ENCODE data around the gene PLEKHN1. TPM values are rescaled to one million over a fixed set of nuclear protein-coding genes. Genes with fewer than 3 reads are reported as not detected.

PLEKHN1 gene
- total RNA-seq, 2 experiments from 2014 or later, result not detected

- ChIA-PET POLR2A (no interaction called here), CTCF (ENCODE audit: unreplicated experiment) (no interaction called here)
- Histone ChIP-seq H3K4me2 (ENCODE audit: low read length) (no peak overlapping the region), H4K20me1 (ENCODE audit: insufficient read depth, low read length) (no peaks in the 10 kb centered on the region; the same call in 1 of the 2 replicates), H3K79me2 (ENCODE audit: insufficient read depth, low read depth, low read length) (no peaks in the 10 kb centered on the region), H3K36me3 (ENCODE audit: insufficient read depth, low read length) (no peaks in the 10 kb centered on the region), H3K4me3 (ENCODE audit: low read depth, low read length, poor library complexity, severe bottlenecking) (no peak overlapping the region), H3K9me2 (ENCODE audit: insufficient read depth, low read length) (no peaks in the 10 kb centered on the region), H3K4me1 (ENCODE audit: insufficient read depth, low read length, poor library complexity, severe bottlenecking) (peaks cover 5% of the 10 kb centered on the region), H3K9me3 (ENCODE audit: low read length) (no peaks in the 10 kb centered on the region), H2AFZ (ENCODE audit: low read length) (no peak overlapping the region), H3K27ac (ENCODE audit: low read depth, low read length, poor library complexity, severe bottlenecking) (no peak overlapping the region)
- TF ChIP-seq EZH2phosphoT487 (IDR thresholded peaks at IDR 0.05; ENCODE audit: borderline replicate concordance, low read depth, low read length), result no peak
- TF ChIP-seq, protein P1, sequence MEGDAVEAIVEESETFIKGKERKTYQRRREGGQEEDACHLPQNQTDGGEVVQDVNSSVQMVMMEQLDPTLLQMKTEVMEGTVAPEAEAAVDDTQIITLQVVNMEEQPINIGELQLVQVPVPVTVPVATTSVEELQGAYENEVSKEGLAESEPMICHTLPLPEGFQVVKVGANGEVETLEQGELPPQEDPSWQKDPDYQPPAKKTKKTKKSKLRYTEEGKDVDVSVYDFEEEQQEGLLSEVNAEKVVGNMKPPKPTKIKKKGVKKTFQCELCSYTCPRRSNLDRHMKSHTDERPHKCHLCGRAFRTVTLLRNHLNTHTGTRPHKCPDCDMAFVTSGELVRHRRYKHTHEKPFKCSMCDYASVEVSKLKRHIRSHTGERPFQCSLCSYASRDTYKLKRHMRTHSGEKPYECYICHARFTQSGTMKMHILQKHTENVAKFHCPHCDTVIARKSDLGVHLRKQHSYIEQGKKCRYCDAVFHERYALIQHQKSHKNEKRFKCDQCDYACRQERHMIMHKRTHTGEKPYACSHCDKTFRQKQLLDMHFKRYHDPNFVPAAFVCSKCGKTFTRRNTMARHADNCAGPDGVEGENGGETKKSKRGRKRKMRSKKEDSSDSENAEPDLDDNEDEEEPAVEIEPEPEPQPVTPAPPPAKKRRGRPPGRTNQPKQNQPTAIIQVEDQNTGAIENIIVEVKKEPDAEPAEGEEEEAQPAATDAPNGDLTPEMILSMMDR (conservative IDR thresholded peaks at IDR 0.05; ENCODE audit: low read length), result no peak
- BruUV-seq (replicated peaks), result no TSS peak
- DNase-seq (ENCODE audit: low spot score), result no peak
- intact Hi-C loops (cut with micrococcal nuclease; ENCODE audit: unreplicated experiment), result loop anchor here (5.0 kb wide), 1 partner anchor 36 kb away; no protein-coding TSS in a partner anchor
Observed at GRCh38 chr1:938088-938683, 28.1 kb upstream of the PLEKHN1 start.

DNA sequence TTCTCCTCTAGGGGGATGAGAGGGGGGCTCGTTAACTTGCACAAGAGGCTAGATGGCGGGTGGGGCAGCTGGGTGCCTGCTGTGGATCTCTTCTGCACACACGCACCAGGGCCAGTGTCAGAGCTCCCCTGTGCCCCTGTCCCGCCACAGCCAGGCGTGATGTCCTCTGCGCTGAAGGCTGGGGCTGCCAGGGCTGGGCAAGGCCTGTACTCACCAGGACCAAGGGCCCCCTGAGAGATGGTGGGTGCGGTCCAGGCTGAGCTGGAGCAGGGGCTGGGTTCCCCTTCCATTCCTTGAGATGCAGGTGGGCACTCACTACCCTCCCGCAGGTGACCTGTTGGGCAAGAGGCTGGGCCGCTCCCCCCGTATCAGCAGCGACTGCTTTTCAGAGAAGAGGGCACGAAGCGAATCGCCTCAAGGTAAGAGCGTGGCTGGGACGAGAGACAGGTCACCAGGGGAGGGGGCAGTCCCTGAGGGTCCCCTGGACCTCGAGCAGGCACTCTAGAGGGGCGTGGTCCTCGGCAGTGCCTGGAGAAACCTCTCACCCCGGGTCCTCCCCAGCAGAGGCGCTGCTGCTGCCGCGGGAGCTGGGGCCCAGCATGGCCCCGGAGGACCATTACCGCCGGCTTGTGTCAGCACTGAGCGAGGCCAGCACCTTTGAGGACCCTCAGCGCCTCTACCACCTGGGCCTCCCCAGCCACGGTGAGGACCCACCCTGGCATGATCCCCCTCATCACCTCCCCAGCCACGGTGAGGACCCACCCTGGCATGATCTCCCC lies 27.4 kb upstream of the PLEKHN1 start:
- Histone ChIP-seq H3K9me3 (ENCODE audit: low read length) (no peaks in the 10 kb centered on the region), H2AFZ (ENCODE audit: low read length) (no peak overlapping the region), H3K4me2 (ENCODE audit: low read length) (no peak overlapping the region), H3K36me3 (ENCODE audit: insufficient read depth, low read length) (no peaks in the 10 kb centered on the region), H3K4me1 (ENCODE audit: insufficient read depth, low read length, poor library complexity, severe bottlenecking) (peaks cover 5% of the 10 kb centered on the region), H3K79me2 (ENCODE audit: insufficient read depth, low read depth, low read length) (no peaks in the 10 kb centered on the region), H3K4me3 (ENCODE audit: low read depth, low read length, poor library complexity, severe bottlenecking) (no peak overlapping the region), H4K20me1 (ENCODE audit: insufficient read depth, low read length) (no peaks in the 10 kb centered on the region; the same call in 1 of the 2 replicates), H3K27ac (ENCODE audit: low read depth, low read length, poor library complexity, severe bottlenecking) (no peak overlapping the region), H3K9me2 (ENCODE audit: insufficient read depth, low read length) (no peaks in the 10 kb centered on the region)
- DNase-seq (ENCODE audit: low spot score), result no peak
- intact Hi-C loops (cut with micrococcal nuclease; ENCODE audit: unreplicated experiment), result loop anchor here (5.0 kb wide), 1 partner anchor 37 kb away; no protein-coding TSS in a partner anchor
- ChIA-PET POLR2A (no interaction called here), CTCF (ENCODE audit: unreplicated experiment) (no interaction called here)
- TF ChIP-seq EZH2phosphoT487 (IDR thresholded peaks at IDR 0.05; ENCODE audit: borderline replicate concordance, low read depth, low read length), result no peak
- TF ChIP-seq, protein P1 (conservative IDR thresholded peaks at IDR 0.05; ENCODE audit: low read length), result no peak
- no TSS peak for BruUV-seq (replicated peaks)
